HG03103 (cell line): ENCODE data around the gene GDI1.

ENCODE experiments used
- ATAC-seq: cut with Tn5 transposase; IDR thresholded peaks from one replicate; pipeline ENCODE4 v1.9.1; 2021; ENCODE audit warnings: low read depth; ENCODE audit not compliant: unreplicated experiment

The GDI1 gene

GRCh38 chrX:154477891-154478477, 41.0 kb downstream of the GDI1 start:
- no peak for ATAC-seq

GRCh38 chrX:154478728-154479622, 42.0 kb downstream of the GDI1 start, which contains the start of gene LAGE3:
LAGE3 (minus strand) TSS chrX:154479281; CDS start chrX:154478915, 366 bp downstream.
- ATAC-seq, result peak; percentile 91

DNA sequence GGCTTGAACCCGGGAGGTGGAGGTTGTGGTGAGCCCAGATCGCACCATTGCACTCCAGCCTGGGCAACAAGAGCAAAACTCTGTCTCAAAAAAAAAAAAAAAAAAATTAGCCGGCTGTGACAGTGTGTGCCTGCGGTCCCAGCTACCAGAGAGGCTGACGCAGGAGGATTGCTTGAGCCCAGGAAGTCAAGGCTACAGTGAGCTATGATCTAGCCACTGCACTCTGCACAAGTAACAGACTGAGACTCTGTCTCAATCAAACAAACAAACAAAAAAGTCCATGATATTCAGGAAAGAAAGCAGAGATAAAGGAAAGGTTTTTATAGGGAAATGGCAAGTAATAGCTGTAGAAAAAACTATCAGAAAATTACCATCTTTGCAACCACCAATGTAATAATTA, 44.2 kb downstream of the GDI1 start:
- no peak for ATAC-seq

GRCh38 chrX:154481911-154482601, 45.1 kb downstream of the GDI1 start:
- ATAC-seq, result no peak

- ATAC-seq, result no peak
Measured at GRCh38 chrX:154482786-154483185, 45.8 kb downstream of the GDI1 start.

- ATAC-seq, result no peak
Measured at GRCh38 chrX:154483325-154483724, 46.4 kb downstream of the GDI1 start.

GRCh38 chrX:154484255-154485149, 47.5 kb downstream of the GDI1 start:
- no peak for ATAC-seq

DNA sequence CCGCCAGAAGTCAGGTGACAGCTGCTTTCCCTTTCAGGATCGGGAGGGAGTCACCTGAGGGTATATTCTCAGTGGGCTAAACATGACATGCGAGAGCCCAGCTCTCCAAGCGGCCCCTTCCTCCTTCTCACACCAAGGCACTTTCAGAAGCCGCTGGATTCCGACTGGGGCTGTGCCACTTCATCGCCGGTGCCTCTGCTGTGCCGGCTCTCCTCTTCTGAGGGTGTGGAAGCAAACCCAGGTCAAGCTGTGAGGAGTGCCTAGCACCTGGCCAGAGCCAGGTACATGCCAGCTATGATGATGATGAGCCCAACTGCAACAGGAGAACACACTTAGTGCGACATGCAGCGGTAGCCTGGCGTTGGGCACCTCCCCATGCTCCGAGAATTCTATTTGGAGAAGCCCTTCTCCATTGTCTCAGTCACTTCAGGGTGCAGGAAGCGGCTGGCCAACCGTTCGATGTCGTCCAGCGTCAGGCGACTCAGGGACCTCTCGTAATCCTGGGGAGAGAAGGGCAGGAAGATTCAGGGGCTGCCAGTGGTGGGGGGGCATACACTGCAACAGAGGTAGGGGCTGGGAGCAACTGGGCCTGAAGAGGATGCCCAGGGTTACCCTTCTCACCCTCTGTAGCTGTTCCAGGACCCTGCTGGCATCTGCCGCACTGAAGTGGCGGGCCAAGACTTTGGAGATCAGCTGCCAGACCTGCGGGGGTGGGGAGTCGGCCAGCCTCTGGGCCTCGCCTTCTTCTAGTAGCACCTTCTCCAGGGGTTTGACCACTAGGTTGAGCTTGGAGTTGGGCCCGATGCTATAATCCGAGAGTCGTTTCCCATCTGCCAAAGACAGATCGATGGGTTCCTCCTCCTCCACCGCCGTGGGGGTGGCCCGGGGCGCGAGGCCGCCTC, 48.4 kb downstream of the GDI1 start:
- ATAC-seq, result no peak

DNA sequence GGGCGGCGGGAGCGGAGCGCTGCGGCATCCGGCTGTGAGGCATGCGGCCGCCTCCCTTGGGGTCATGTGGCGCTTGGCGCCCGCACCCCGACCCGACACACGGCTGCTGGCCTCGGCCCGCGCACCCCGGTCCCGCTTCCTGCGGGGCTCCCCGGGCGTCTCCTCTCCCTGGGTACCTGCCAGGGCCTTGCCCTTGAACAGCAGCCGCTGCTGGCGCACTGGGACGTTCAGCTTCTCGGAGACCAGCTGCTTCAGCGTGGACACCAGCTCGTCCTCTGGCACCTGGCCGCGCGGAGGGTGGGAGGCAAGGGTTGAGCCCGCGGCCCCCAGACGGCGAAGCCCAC, 49.1 kb downstream of the GDI1 start:
- no peak for ATAC-seq

- ATAC-seq, result no peak
Measured at GRCh38 chrX:154486396-154487207, 49.6 kb downstream of the GDI1 start, which contains the start of gene UBL4A. UBL4A (minus strand) TSS chrX:154486615; CDS start chrX:154486584, 31 bp downstream.

- no peak for ATAC-seq
Measured at GRCh38 chrX:154487518-154488290, 50.8 kb downstream of the GDI1 start.

- ATAC-seq, result no peak
Measured at GRCh38 chrX:154488336-154489075, 51.6 kb downstream of the GDI1 start.

GRCh38 chrX:154489182-154489581, 52.2 kb downstream of the GDI1 start:
- no peak for ATAC-seq

DNA sequence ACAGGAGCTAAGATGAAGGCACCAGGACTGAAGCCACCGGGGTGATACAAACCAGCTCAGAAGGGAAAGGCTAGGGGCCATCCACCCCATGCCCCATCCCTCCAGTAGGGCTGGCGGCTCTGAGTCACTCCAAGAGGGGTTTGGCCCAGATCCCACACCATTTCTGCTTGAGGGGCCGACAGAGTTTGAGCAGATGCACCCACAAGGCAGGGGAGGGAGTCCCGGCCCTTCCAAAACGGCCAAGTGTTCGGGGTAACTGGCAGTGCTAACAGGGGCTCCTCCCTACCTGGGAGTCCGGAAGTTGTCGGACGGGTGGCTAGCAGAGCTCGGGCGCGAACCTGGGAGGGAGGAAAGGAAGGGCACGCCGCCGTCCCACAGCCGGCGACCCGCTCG, 53.1 kb downstream of the GDI1 start:
- no peak for ATAC-seq

DNA sequence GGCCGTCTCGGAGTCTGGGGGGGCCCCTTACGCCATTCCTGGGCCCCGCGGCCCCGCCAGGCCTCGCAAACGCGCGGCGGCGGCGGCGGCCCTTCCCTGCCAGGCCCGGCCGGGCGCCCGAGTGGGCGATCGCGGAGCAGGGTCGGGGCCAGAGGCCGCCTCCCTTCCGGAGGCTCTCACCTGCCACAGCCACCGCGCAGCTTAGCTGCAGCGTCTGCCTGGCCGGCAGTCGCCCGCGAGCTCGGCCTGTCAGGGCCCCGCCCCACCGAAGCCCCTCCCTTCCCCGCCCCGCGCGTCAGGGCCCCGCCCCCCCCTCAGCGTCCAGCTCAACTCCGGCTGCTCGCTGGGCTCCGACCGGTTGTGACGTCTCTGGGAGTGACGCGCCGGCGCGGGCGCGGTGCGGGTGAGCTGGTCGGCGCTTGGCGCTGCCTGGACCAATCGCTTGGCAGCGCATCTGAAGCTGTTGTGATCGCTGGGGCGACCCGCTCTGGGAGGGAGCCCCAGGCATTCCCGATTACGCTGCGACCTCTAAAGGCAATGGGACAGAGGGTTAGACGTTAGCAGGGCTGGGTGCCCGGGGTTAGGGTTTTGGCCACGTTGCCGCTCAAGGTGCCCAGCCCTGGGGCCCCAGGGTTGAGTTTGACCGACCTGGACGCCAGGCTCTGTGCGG, 53.6 kb downstream of the GDI1 start, which contains the start of gene SLC10A3:
SLC10A3 (minus strand) TSS at position 216 of the 670 bp plus-strand sequence. CDS start 1,689 bp downstream, outside the sequence.
- peak; percentile 62 for ATAC-seq
